Measurements from ENCODE around the gene SELENON.

DNA sequence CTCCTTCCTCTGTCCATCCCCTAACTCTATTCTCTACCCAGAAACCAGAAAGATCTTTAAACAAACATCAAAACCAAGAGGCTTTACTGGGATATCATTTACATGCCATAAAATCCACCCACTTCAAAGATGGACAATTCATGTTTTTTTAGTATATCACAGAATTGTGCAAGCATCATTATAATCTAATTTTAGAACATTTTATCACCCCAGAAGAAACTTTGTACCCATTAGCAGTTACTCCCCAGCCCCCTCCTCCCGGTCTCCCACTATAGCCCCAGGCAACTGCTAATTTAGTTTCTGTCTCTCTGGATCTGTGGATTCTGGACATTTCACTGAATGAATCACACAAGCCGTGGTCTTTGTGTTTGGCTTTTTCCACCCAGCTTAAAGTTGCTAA, 4.8 kb upstream of the SELENON start:
- TF ChIP-seq NFE2L1 (tag; IDR thresholded peaks at IDR 0.05; ENCODE audit: borderline replicate concordance, low read depth): no peak
- TF ChIP-seq MAZ (CRISPR knock-in tag; conservative IDR thresholded peaks at IDR 0.05 in 1 of 2, IDR thresholded peaks at IDR 0.05 in 1 of 2): no peak
- TF ChIP-seq, protein P1, sequence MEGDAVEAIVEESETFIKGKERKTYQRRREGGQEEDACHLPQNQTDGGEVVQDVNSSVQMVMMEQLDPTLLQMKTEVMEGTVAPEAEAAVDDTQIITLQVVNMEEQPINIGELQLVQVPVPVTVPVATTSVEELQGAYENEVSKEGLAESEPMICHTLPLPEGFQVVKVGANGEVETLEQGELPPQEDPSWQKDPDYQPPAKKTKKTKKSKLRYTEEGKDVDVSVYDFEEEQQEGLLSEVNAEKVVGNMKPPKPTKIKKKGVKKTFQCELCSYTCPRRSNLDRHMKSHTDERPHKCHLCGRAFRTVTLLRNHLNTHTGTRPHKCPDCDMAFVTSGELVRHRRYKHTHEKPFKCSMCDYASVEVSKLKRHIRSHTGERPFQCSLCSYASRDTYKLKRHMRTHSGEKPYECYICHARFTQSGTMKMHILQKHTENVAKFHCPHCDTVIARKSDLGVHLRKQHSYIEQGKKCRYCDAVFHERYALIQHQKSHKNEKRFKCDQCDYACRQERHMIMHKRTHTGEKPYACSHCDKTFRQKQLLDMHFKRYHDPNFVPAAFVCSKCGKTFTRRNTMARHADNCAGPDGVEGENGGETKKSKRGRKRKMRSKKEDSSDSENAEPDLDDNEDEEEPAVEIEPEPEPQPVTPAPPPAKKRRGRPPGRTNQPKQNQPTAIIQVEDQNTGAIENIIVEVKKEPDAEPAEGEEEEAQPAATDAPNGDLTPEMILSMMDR (IDR thresholded peaks at IDR 0.05 in 2 of 3, conservative IDR thresholded peaks at IDR 0.05 in 1 of 3; ENCODE audit: insufficient read depth in 2 of 3, low read depth in 1 of 3, low read length in 3 of 3): no peak
- TF ChIP-seq MEF2A (IDR thresholded peaks at IDR 0.05; ENCODE audit: control insufficient read depth, low read depth, low read length): no peak
- TF ChIP-seq HDAC1 (IDR thresholded peaks at IDR 0.05): no peak
- TF ChIP-seq ZNF696 (CRISPR knock-in tag; conservative IDR thresholded peaks at IDR 0.05): no peak
- no peak for TF ChIP-seq EGR1 (conservative IDR thresholded peaks at IDR 0.05)
- TF ChIP-seq PPARD (CRISPR knock-in tag; IDR thresholded peaks at IDR 0.05): no peak

Data from K562 (cell line).